GM12865 (cell line): ENCODE results near the gene ABCB1.

Experiments
- DNase-seq: peaks from one replicate; pipeline ENCODE4 v3.0.0; 2010; ENCODE audit warnings: low read depth
- H3K4me3 ChIP-seq: 2 replicates; pipeline ENCODE4 v1.5.1; 2011; ENCODE audit warnings: mild to moderate bottlenecking, low read depth, low read length, control low read depth
- CTCF ChIP-seq: IDR thresholded peaks from 2 replicates; pipeline ENCODE4 v1.5.1; 2011; ENCODE audit warnings: low read length, control low read depth, low read depth, inconsistent platforms; ENCODE audit not compliant: insufficient read depth; ENCODE audit errors: missing control alignments

Gene ABCB1

DNA sequence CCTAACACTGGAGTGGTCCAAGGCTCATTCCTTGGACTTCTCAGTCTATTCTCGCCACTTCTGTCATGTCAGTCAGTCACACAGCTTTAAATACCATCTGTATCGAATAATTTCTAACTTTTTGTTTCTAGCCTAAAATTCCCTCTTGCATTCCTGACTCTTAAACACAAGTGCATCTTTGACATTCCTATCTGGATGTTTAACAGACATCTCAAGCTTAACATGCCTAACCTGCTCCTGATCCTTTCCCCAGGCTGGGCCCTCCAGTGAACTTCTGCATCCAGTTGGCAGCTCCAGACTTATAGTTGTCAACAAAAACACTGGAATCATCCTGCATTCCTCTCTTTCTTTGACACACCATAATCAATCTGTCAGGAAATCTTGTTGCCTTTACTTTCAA lies 120.7 kb downstream of the ABCB1 start:
- no peak for TF ChIP-seq CTCF

GRCh38 chr7:87476179-87476557 lies 124.5 kb downstream of the ABCB1 start:
- DNase-seq = no peak
- no peak for TF ChIP-seq CTCF
- H3K4me3 ChIP-seq = peak overlapping the region; percentile 53

More for the DNA sequence above, 120.7 kb downstream of the ABCB1 start:
- no peak for DNase-seq
- H3K4me3 ChIP-seq = no peak overlapping the region

DNA sequence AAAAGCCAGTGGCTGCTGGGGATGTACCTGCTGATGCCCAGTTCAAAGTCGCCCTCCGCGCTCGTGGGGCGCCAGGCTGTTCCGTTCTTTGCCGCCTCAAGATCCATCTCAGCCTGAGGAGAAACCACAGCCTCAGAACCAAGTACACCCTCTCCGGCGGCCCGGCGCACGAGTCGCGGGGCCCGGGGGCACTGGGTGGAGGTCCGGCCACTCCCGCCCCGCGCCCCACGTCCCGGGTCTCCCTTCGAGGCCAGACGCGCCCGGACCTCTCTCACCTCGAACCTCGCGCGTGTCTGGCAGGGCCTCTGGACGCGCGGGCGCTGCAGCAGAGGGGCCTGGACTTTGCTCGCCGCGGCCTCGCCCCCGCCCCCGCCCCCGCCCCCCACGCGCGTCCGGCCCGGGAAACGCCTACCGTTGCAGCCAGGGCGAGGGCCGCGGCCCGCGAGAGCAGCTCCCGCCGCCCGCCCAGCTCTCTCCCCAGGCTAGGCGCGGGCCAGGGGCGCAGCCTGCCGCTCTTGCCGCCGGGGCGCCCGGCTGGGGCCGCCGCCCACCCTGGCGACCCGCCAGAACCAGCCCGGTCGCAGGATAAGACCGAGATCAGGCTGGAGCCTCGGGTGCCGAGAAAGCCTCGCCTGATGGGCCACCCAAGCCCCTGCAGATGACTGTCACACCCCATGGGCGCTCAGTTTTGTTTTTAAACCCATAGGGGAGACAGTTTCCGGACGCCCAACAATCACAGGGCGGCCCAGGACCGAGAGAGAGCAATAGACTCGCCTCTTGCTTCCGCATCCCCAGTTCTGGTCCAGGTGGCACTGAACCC lies 125.1 kb downstream of the ABCB1 start, which contains the start of gene ABCB4:
TSS of gene ABCB4 (minus strand) at position 322 of the 820 bp plus-strand sequence. CDS start at position 107, 215 bp downstream.
- peak; percentile 47 for DNase-seq
- no peak for TF ChIP-seq CTCF
- H3K4me3 ChIP-seq = peak within 1 kb of the TSS; percentile 84

GRCh38 chr7:87474533-87475358 lies 125.9 kb downstream of the ABCB1 start:
- H3K4me3 ChIP-seq = peak overlapping the region; percentile 84
- peak; percentile 85 for DNase-seq
- no peak for TF ChIP-seq CTCF

DNA sequence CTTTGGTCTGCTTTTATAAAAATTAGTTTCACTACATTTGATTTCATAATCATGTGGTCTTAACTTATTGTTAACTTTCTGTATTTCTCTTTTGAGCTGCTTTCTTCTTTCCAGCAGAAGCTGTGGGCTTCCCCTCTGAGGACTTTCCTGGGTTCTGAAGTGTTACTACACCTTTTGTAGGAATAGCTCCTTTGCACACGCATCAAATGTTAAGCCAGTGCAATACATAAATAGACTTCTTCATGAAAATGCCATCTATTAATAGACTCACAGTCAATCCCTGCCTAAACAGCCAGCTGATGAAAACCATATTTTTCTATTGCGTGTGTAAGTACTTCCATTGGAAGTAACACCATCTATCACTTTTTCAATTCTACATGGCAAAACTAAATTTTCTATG lies 126.7 kb downstream of the ABCB1 start:
- no peak for TF ChIP-seq CTCF
- DNase-seq = peak; percentile 22
- peak overlapping the region; percentile 84 for H3K4me3 ChIP-seq

- no peak for TF ChIP-seq CTCF
- no peak overlapping the region for H3K4me3 ChIP-seq
- DNase-seq = no peak
Observed at GRCh38 chr7:87473192-87473591, 127.5 kb downstream of the ABCB1 start.
